HG02852 (cell line): Measurements from ENCODE around the gene LDLRAD4.
"Not testable (repeated sequence)": the region's sequence is repeated elsewhere in the genome, so short reads cannot be mapped to it uniquely, and the experiment has no call there.

Experiments used
- ATAC-seq: cut with Tn5 transposase; IDR thresholded peaks from one replicate; pipeline ENCODE4 v1.9.1; 2021; ENCODE audit warnings: mild to moderate bottlenecking, moderate library complexity; ENCODE audit not compliant: unreplicated experiment

The LDLRAD4 gene

DNA sequence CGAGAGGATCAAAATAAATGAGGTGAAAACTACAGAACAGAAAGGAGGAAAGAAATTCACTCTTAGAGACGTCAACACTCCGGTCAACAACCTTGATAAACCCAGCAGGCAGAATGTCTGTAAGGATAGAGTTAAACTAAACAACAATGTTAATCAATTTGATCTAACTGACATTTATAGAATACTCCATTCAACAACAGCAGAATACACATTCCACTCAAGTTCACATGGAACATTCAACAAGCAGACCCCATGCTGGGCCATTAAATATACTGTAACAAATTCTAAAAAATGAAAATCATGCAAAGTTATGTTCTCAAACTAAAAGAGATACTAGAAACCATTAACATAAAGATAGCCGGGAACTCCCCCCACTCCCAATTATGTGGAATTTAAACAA is 466.0 kb downstream of the LDLRAD4 start:
- ATAC-seq, result no peak

DNA sequence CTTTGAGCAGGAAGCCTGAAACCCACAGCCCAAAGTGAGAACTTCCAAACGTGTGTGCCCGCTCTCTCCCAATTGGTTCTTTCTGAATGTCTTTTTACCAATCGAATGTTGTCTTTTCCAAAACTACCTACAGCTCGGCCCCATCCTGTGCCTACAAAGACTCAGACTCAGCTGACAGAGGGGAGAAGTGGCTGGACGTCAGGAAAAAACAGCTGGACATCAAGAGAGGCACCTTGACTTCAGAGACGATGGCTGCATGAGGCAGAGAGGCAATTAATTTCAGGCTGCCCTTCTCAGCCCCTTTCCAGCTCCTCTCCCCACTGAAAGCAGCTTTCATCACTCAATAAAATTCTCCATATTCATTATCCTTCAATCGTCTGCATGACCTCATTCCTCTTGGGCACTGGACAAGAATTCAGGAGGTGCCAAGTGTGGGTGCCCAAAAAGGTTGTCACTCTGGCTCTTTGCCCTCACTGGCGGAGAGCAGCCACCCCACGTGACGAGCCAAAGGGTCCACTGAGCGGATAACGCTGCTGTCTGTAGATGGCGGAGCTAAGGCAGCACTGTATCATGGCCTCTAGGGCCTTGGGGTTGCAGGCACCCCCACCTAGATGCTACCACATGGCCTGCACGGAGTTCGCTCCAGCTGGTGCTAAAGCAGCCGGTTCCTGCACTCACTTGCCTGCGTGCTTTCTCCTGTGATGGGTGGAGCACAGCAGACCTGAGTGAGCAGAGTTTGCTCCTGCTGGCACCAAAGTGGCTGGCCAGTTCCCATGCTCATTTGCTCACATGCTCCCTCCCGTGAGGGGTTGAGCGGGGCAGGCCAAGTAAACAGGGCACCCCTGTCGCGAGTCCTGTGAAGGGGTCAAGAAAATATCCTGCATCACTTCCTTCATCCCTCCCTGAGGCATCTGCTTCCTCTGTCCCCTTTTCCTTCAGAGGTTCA is 469.9 kb downstream of the LDLRAD4 start:
- ATAC-seq, result no peak

DNA sequence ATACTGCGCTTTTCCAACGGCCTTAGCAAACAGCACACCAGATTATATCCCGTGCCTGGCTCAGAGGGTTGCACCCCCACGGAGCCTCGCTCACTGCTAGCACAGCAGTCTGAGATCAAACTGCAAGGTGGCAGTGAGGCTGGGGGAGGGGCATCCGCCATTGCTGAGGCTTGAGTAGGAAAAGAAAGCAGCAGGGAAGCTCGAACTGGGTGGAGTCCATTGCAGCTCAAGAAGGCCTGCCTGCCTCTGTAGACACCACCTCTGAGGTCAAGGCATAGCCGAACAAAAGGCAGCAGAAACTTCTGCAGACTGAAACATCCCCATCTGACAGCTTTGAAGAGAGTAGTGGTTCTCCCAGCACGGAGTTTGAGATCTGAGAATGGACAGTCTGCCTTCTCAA is 471.5 kb downstream of the LDLRAD4 start:
- ATAC-seq, result not testable (repeated sequence)

DNA sequence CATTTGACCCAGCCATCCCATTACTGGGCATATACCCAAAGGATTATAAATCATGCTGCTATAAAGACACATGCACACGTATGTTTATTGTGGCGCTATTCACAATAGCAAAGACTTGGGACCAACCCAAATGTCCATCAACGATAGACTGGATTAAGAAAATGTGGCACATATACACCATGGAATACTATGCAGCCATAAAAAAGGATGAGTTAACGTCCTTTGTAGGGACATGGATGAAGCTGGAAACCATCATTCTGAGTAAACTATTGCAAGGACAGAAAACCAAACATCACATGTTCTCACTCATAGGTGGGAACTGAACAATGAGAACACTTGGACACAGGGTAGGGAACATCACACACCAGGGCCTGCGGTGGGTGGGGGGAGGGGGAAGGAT is 476.8 kb downstream of the LDLRAD4 start:
- ATAC-seq, result not testable (repeated sequence)

DNA sequence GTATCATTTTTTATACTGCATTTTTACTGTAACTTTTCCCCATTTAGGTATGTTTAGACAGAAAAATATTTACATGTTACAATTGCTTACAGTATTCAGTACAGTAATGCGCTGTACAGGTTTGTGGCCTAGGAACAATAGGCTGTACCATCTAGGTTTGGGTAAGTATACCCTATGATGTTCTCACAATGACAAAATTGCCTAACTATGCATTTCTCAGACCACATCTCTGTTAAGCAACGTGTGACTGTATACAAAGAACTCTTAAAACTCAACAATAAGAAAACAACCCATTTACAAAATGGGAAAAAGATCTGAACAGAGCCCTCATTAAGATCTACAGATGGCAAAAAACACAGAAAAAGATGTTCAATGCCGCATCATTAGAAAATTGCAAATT is 478.4 kb downstream of the LDLRAD4 start:
- ATAC-seq, result no peak

DNA sequence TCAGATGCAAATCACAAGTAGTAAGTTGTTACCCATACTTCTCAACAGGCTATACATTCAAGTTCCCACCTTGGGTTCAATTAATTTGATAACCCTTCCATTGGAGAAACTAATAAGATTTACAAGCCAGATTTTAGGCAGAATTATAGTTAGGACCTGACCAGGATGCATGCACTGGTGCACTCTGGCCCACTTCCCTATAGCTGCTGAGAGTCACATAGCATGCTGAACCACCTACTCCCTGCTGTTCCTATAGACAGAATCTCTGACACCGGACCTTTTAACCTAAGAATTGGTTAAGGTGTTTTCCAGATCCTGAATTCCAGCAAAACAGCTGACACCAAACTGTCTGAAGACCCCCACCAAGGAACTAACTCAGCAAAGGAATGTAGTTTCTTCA is 481.6 kb downstream of the LDLRAD4 start:
- no peak for ATAC-seq
